Dedifferentiated amniotic fluid mesenchymal stem cell (primary cell): Measurements from ENCODE around the gene SORCS2.
A peak's percentile ranks its signal among the peaks of the same experiment; 100 is the strongest.

Source experiments
- DNase-seq: peaks from one replicate; pipeline ENCODE4 v3.0.0-alpha.2; 2016; ENCODE audit errors: extremely low spot score

SORCS2 gene

DNA sequence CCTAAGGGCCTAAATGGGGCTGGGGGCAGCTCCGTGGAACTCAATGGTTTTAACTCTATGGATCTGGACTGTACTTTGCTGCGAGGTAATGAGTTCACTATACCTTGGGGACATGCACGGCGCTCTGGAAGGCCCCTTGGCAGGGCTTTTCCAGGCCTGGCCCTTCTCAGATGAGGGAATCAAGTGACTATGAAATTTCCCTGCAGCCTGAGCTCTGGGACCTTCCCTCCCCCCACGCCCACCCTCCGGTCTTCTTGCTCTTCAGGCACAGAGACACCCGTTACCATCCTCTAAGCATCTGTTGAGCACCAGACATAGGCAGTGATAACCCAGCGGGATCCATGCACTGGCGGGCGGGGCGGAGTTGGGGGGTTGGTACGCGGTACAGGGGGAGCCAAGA lies 133.2 kb downstream of the SORCS2 start:
- no peak for DNase-seq

DNA sequence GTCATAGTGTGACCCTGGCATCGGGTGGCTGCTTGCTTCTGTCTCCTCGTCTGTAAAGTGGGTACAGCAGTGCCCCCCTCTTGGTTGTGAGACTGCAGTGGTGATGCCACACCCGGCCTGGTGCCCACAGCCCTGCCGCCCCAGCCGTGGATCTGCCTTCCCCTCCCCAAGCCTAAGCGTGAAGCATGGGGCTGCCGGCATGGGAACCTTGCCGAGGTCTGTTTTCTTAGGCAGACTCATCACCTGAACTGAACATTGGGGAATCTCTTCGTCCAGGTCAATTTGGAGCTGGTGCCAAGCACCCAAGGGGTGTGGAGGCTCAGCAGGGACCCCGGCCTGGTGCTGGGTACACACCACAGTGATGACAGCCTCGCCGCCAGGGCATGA lies 134.0 kb downstream of the SORCS2 start:
- DNase-seq = no peak

DNA sequence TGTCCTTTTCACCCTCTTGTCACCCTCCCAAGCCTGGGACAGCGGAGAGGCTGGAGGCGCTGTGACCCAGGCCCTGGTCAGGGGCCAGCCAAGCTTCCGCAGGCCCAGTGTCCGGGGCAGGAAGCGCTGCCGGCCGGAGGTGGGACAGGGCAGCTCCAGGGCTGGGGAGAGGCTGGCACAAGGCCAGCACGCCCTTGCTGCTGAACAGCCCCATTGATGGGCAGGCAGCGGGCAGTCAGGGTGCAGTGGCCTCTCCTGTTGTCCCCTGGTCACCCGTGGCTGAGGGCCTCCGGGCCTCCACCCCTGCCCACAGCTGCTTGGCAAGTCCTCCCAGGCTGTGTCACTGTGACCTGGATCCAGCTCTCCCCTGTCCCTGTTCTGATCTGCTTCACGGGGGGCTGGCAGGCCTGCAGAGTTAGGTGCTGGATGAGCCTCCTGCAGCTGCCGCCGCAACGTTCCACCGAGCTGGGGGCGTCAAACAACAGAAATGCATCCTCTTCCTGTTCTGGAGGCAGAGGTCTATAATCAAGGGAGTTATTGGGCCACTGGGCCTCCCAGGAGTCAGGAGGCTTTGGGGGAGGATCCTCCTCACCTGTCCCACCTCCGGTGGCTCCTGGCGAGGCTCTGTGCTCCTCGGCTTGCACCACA lies 134.5 kb downstream of the SORCS2 start:
- DNase-seq = no peak

DNA sequence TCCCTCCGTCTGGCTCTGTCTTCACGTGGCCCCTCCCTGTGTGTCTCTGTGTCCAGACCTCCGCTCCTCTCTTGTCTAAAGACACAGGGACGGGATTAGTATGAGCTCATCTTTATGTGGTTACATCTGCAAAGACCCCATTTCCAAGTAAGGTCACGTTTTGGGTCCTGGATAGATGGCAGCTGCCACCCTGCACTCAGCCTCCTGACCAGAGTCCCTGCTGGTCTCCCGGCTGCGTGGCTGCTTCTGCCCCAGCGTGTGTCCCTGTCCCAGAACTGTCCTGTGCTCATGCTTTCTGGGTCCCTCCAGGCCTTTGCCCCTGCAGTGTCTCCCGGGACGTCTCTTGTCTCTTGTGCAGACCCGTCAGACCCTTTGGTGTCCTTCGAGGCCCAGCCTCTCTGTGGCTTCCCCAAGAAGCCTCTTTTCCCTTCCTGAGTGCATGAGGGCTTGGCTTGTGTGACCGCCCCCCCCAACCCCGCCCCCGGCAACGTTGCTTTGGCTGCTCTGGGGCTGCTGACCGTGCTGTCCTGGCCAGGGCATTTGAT lies 135.1 kb downstream of the SORCS2 start:
- no peak for DNase-seq

DNA sequence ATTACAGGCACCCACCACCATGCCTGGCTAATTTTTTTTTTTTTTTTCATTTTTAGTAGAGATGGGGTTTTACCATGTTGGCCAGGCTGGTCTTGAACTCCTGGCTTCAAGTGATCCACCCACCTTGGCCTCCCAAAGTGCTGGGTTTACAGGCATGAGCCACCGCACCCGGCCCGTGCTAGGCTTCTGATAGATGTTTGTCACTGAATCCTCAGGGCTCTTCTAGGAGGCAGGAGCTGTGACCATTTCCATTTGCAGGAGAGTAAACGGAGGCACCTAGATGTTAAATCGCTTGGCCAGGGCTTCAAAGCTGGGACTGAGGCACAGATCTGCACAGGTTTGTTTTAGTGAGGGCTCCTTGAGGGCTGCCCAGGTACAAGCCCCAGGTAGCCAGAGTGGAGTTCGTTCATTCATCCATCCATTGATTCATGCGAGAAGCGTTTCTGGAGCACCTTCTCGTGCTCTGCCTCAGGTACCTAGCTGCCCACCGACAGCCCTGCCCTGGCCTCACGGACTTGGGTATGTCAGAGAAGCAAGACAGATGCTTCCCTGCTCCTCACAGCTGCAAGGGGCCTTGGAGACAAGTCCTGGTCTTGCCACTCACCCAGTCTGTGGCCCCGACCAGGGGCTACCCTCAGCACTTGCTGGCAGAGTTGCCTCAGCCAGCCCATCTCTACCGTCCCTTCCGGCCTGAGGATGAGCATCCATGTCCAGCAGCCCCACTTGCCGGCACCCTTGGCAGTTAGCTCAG lies 136.0 kb downstream of the SORCS2 start:
- no peak for DNase-seq

DNA sequence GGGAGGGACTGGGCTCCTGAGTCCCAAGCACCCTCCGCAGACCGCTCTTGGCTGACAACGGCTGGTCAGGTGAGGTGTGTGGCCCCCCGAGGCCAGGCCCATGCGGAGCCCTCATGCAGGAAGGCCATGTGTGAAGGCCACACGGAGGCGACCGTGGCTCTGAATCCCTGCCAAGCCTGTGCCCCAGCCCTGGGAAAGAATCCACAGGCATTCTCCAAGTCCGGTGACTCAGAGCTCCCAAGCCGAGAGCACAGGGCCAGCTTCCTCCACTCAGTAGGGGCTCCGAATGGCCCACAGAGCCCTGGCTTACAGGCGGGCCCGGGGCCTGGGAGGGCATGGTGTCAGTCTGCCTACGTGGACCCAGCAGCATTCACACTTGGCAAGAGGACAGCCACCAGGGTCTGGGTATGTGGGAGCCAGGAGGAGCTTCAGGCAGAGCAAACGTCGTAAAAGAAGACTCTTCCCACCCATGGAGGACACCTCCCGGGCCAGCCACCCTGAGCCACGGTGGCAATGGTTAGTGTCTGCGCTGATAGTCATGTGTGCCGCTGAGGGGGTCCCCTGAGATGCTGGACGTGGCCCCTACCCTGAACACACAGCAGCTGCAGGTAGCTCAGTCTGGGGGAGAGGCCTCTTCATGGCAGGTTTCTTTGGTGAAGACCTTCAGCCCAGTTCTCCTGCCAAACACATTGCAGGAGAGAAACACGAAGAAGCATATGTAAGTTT lies 136.7 kb downstream of the SORCS2 start:
- DNase-seq = peak; percentile 80

DNA sequence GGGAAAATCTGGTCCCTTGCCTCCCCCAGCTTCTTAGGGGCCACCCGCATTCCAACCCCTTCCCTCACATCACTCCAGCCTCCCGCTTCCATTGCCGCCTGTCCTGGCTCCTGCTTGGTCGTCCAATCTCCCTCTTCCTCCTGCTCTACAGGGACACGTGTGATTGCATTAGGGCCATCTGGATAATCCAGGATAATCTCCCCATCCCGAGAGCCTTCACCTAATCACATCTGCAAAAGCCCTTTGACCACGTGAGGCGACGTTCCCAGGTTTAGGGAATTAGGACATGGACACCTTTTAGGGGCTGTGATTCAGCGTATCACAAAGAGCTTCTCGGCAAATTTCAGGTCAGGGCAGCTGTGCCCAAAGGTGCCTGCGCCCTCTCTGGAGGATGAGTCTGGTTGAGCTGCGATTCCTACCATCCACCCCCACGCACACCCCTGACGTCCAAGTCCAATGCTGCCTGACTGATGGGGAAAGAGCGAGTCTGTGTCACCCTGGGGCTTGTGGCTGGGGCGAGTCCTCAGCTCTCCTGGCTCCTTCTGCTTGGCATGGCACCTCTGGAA lies 137.8 kb downstream of the SORCS2 start:
- DNase-seq = no peak

DNA sequence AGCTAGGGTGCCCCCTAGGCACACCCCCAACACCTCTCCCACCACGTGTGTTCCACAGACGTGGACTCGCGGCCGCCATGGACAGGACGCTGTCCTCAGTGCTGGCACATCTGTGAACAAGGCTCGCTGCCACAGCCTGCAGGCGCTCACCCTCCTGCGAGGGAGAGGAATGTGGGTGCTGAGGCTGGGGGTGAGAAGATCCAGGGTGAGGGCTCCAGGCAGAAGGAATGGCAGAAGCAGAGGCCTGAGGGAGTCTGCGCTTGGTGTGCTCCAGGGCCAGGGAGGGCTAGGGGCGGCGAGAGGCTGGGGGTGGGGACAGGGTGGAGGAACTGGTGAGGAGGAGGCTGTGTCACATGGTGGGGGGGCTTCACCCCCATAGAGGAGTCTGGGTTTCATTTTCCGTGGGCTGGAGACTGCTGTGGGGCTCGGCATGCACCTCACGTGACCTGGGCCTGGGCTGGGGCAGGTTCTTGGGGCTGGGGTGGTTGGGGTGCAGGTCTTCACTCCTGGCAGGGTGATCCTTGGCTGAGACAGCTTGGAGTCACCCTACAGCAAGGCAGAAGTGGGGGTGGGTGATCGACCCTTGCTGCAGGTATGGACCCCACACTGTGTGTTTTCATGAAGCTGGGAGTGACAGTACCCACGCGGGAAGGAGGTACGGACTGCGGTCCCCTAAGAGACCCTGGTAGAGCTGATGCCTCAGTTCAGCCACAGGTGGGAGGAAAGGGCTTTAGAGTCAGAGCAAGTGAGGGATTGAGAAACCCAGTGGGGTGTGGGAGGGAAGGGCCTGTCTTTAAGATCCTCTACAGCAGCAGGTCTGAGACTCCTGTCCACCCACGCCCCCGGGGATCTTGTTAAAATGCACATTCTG lies 138.7 kb downstream of the SORCS2 start:
- no peak for DNase-seq

DNA sequence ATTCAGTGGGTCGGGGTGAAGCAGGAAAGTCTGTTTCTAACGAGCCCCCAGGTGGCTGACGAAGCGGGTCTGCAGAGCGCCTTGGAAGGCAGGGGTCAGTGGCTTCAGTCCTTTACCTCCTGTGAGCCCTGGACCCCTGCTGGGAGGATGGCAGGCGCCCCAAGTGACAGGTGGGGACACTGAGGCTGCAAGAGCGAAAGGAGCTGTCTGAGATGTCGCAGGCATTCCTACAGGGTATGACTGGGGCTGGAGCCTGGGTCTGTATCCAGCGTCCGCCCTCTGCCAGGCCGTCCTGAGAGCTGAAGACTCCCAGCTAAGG lies 139.3 kb downstream of the SORCS2 start:
- no peak for DNase-seq

DNA sequence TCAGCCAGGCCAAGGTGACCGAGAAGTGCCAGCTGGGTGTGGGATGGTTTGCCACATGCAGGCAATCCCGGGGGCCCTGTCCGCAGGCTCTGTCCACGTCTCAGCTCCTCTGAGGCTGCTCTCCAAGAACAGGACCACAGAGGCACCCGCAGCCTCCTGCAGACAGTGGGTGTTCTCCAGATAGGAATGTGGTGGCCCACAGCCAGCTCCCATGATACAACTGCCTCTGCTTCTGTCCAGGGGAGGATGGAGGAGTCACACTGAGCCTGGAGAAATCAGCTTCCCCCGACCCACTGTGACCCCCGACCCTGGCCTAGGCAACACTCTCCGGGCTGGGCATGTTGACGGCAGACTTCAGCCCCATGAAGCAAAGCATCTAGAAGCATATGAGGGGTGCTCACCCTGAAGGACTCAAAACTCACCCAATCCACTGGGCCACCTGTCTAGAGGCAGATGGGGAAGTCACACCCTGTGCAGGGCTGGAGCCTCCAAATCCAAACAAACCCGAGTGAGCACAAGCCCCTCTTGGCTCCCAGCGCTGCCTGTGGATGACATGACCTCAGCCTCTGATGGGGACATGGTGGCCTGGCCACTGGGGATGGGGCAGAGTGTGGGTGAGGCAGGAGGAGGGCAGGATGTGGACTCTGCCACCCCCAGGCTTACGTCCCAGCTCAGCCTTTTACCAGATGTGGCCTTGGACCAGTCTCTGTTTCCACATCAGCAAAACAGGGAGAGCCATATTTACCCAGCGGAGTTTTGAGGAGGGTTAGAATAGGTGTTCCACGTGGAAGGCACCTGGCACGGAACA lies 140.1 kb downstream of the SORCS2 start:
- peak; percentile 24 for DNase-seq

DNA sequence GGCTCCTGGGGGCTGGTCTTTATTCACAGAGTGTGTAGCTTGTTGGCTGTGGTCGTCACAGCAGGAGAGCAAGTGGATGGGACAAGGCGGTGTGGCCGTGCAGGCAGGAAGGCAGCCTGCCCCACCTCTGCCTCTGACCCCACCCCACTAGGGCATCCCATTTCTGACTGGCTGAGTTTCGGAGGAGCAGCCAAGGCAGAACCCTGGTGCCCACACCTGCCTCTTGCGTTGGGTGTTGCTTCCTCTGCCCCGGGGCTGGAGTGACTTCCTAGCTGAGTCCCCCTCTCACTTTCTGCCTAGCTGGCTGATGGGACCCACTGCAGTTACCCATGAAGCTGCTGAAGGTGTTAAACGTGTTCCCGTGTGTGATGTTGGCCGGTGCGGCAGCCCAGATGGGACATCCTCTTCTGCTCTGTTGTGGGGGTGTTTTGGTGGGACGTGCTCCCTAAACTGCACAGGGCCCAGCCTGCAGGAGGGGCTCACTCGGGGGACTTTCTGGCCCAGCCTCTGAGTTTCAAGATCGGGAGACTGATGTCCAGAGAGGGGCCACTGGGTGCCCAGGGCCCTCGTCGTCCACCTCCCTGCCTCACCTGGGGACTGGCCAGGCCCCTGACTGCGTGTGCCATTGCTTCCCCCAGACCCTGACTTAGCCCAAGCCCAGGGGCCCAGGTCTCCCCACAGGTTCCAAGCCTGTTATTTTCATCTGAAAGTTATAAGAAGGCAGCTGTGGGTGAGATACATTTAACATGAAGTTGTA lies 140.9 kb downstream of the SORCS2 start:
- no peak for DNase-seq

DNA sequence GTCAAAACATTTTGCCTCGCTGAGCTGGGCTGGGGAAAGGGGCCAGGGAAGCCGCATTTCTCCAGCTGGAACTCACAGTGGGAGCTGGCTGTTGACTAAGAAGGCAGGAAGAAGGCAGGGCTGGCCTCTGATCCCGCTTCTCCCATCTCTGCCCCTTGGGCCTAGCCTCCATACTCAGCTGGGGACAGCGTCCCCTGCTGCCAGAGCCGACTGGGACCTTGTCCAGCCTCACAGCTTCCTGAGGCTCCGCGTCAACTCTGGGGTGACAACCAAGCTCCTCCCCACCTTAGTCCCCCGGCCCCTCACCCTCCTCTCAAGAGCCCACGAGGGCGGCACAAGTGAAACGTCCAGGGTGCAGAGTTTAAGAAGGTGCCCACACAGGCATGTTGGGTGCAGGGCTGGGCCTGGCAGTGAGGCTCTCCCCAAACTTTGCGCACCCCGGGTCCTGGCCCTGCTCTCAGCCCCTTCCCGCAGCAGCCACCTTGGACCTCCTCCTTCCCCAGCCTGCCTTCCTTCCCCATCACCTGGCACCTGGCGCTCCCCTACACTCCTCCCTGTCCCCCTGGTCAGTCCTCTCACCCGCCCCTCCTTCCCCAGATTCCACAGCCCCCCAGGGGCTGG lies 141.6 kb downstream of the SORCS2 start:
- DNase-seq = no peak

DNA sequence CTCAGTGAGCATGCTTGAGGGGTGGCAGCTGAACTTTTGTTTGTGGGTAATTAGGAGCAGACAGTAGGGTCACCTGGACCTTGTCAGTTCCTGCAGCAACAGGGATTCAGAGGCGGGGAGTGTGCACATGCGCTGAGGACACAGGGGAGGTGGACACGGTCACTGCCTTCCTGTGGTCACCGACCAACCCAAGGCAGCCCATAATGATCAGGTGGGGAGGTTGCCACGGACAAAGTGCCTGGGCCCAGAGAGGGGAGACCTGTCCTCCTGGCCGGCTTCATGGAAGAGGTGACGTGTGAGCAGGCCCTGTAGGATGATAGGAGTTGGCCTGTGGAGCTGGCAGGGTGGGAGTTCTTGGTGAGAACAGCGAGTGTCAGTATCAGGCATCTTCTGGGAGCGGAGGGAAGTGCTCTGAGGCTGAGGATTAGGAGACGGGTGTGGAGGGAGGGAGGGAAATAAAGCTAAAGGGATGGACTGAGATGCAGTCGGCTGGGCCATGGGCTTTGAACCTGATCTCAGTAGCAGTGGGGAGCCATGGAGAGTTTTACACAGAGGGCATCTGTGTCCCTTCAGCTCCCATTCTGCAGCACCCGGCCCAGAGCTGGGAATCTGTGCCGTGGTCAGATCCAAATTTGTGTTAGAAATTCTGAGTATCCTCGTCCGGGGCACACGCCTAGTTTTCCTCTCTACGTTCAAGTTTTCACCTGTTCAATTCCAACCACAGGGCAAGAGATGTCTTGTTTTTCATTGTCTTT lies 142.4 kb downstream of the SORCS2 start:
- no peak for DNase-seq

DNA sequence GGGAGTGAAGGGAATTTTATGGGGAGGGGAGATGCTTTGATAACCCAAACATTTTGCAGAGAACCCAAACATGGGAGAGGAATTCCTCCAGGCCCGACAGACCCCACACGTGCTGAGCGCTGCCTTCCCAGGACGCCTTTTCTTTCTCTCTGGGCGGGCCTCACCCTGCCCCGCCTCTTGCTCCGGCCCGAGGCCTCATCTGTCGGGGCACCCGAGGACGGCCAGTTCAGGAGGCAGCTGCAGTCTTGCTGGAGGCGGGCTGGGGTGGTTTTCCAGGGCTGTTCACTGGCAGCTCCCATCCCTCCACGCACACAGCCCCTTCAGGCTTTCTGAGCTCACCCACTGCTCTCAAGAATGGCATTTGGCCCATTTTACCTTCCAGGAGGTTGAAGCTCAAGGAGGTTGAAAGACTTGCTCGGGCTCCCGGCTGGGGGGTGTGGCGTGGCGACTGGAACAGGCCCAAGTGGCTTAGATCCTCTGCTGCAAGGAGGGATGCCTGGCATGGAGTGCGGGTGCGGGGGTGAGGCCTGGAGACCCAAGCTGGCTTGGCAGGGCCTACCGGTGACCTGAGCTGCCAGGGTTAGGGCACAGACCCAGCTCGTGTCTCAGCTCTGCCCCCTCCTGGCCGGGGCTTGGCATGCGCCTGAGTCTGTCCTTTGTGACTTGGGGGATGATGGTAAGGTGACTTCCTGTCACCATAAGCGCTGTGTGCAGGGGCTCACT lies 143.2 kb downstream of the SORCS2 start:
- no peak for DNase-seq

DNA sequence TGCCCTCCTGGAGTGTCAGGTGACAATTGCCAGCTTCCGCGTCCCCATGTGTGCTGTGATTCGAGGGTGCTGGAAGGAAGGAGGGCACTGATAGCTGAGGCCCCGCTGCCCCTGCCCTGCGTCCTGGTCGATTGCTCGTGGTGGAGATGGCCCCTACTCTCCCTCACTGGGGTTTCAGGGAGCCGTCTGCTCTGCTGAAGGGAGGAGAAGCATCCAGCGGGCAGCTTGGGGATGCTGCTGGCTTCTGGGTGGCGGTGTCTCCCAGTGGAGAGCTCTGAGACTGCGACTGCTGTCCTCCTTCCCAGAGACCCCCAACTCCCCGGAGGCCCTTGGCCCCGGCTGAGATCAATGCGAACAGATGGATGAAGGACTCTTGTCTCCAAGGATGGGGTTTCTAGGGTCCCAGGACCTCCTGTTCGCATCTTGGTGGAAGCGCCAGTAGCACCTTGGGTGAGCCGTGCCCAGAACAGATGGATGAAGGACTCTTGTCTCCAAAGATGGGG lies 143.8 kb downstream of the SORCS2 start:
- DNase-seq = no peak

DNA sequence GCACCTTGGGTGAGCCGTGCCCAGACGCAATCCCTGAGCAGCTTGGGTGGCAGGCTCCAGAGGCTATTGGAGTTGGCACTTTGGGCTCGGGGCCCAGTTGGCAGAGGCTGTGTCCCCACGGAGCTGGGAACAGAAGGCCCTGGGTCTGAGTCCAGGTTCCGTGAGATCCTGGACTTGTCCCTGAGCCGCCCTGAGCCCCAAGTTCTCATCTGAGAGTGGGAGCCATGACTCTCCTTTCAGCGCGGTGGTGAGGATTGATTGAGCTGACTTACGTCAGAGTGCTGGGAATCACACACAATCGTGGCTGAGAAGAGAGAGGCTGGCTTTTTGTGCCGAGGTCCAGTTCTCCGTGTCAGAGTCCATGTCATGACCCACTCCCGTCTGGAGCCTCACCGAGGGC lies 144.4 kb downstream of the SORCS2 start:
- no peak for DNase-seq

DNA sequence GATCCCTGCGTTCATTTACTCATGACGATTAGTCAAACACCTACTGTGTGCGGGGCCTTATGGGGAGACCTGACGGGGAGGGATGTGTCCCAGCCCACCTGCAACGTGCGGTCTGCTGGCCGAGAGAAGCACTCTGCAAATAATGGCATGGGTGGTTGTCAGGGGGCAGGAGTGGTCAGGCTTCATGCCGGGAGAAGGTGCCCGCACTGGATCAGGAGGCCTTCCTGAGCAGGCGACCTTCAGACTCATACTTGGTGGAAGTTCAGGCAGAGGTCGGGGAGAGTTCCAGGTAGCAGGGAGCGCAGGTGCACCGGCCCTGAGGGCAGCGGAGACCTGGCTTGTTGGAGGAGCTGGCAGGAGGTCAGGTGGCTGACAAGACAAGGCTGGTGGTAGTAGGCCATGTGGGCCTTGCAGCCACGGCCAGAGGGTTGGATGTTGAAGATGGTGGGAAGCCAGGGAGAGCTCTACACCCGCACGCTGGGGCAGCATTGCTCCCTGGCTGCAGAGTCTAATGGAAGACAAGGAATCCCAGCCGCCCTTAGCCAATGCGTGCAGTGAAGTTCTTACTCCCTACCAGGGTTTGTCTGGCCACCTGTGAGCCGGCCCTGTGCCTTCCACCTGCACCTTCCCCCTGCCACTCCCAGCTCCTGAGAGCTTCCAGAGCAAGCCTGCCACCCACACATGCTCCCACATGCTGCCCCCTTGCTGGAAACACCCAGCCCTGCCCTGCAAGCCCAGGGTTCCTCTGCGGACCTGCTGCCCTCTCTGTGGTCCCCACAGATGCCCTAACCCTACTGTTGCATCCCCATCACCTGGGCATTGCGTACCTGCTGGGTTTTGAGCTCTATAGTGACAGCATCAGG lies 145.1 kb downstream of the SORCS2 start:
- no peak for DNase-seq
